Keratinocyte (primary cell): Measurements from ENCODE around the gene LRRC4C.

Experiments used
- EZH2 ChIP-seq: IDR thresholded peaks from one replicate; pipeline ENCODE4 v1.6.1; 2012; ENCODE audit warnings: inconsistent platforms, mild to moderate bottlenecking, low read length, moderate library complexity
- TF ChIP-seq, protein P1 (sequence below), 3 experiments: IDR thresholded peaks in 1 of 3; conservative IDR thresholded peaks in 1 of 3; optimal IDR thresholded peaks in 1 of 3; 2 replicates in 2 of 3; 3 replicates in 1 of 3; pipeline versions ENCODE3 to v1.5.1; 2011; ENCODE audit warnings: low read length in 3 of 3, mild to moderate bottlenecking in 3 of 3, moderate library complexity in 2 of 3, control low read depth in 1 of 3, inconsistent platforms in 1 of 3; ENCODE audit not compliant: insufficient read depth in 2 of 3; ENCODE audit errors: extremely low read depth in 1 of 3

DNA sequence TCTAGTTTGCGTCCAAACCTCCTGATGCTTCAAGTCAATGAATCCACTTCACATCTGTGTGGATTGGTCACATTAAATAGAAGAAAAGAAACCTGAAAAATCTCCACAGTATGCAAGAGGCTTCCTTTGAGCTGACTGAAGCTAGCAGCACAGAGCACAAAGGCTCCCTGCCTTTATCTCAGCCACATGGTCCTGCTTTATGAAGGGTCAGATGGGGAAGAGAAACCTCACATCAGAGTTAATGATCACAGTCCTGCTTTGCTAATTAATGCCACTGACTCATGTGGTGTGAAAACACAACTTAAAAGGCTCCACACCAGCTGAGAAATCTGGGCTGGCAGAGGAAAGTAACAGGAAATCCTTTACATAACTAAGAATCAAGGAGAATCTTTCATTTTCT, 1291.0 kb downstream of the LRRC4C start:
- TF ChIP-seq, protein P1, sequence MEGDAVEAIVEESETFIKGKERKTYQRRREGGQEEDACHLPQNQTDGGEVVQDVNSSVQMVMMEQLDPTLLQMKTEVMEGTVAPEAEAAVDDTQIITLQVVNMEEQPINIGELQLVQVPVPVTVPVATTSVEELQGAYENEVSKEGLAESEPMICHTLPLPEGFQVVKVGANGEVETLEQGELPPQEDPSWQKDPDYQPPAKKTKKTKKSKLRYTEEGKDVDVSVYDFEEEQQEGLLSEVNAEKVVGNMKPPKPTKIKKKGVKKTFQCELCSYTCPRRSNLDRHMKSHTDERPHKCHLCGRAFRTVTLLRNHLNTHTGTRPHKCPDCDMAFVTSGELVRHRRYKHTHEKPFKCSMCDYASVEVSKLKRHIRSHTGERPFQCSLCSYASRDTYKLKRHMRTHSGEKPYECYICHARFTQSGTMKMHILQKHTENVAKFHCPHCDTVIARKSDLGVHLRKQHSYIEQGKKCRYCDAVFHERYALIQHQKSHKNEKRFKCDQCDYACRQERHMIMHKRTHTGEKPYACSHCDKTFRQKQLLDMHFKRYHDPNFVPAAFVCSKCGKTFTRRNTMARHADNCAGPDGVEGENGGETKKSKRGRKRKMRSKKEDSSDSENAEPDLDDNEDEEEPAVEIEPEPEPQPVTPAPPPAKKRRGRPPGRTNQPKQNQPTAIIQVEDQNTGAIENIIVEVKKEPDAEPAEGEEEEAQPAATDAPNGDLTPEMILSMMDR (optimal IDR thresholded peaks at IDR 0.05 in 1 of 3, IDR thresholded peaks at IDR 0.05 in 1 of 3, conservative IDR thresholded peaks at IDR 0.05 in 1 of 3; ENCODE audit: extremely low read depth in 1 of 3, insufficient read depth in 2 of 3, low read length in 3 of 3), result no peak
- TF ChIP-seq EZH2, result no peak
